ENCODE results near the gene XKR7. TPM values are rescaled to one million over a fixed set of nuclear protein-coding genes. Genes with fewer than 3 reads are reported as not detected.
A peak's percentile ranks its signal among the peaks of the same experiment; 100 is the strongest.

The XKR7 gene
- total and polyA plus RNA-seq, 10 of the 15 experiments (the other 5 are each of a cell fraction or from before 2014, with no cell fraction given): not detected

DNA sequence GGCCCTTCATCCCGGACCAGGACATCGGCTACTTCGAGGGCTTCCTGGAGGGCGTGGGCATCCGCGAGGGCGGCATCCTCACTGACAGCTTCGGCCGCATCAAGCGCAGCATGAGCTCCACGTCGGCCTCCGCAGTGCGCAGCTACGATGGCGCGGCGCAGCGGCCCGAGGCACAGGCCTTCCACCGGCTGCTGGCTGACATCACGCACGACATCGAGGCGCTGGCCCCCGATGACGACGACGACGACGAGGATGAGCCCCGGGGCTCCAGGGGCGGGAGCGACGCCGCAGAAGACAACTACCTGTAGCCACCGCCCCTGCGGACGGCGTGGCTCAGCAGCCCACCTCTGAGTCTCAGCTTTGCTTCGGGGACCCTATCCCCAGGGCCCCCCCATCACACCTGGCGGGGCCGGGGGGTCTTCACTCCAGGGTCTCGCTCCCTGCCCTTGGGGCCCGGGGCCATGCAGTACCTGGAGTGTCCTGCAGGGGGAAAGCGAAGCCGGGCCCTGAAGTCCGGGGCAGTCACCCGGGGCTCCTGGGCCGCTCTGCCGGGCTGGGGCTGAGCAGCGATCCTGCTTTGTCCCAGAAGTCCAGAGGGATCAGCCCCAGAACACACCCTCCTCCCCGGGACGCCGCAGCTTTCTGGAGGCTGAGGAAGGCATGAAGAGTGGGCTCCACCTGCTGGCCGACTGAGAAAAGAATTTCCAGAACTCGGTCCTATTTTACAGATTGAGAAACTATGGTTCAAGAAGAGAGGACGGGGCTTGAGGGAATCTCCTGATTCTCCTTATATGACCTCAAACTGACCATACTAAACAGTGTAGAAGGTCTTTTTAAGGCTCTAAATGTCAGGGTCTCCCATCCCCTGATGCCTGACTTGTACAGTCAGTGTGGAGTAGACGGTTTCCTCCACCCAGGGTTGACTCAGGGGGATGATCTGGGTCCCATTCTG is 63.3 kb downstream of the XKR7 start (continued):
- TF ChIP-seq, protein P1, sequence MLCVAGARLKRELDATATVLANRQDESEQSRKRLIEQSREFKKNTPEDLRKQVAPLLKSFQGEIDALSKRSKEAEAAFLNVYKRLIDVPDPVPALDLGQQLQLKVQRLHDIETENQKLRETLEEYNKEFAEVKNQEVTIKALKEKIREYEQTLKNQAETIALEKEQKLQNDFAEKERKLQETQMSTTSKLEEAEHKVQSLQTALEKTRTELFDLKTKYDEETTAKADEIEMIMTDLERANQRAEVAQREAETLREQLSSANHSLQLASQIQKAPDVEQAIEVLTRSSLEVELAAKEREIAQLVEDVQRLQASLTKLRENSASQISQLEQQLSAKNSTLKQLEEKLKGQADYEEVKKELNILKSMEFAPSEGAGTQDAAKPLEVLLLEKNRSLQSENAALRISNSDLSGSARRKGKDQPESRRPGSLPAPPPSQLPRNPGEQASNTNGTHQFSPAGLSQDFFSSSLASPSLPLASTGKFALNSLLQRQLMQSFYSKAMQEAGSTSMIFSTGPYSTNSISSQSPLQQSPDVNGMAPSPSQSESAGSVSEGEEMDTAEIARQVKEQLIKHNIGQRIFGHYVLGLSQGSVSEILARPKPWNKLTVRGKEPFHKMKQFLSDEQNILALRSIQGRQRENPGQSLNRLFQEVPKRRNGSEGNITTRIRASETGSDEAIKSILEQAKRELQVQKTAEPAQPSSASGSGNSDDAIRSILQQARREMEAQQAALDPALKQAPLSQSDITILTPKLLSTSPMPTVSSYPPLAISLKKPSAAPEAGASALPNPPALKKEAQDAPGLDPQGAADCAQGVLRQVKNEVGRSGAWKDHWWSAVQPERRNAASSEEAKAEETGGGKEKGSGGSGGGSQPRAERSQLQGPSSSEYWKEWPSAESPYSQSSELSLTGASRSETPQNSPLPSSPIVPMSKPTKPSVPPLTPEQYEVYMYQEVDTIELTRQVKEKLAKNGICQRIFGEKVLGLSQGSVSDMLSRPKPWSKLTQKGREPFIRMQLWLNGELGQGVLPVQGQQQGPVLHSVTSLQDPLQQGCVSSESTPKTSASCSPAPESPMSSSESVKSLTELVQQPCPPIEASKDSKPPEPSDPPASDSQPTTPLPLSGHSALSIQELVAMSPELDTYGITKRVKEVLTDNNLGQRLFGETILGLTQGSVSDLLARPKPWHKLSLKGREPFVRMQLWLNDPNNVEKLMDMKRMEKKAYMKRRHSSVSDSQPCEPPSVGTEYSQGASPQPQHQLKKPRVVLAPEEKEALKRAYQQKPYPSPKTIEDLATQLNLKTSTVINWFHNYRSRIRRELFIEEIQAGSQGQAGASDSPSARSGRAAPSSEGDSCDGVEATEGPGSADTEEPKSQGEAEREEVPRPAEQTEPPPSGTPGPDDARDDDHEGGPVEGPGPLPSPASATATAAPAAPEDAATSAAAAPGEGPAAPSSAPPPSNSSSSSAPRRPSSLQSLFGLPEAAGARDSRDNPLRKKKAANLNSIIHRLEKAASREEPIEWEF (IDR thresholded peaks at IDR 0.05; ENCODE audit: insufficient replicate concordance, low read depth, low read length): no peak
- TF ChIP-seq ETV6 (conservative IDR thresholded peaks at IDR 0.05 in 1 of 2, IDR thresholded peaks at IDR 0.05 in 1 of 2; ENCODE audit: borderline replicate concordance in 1 of 2, low read depth in 1 of 2): no peak
- TF ChIP-seq ZNF217 (IDR thresholded peaks at IDR 0.05): no peak
- TF ChIP-seq, protein P2, sequence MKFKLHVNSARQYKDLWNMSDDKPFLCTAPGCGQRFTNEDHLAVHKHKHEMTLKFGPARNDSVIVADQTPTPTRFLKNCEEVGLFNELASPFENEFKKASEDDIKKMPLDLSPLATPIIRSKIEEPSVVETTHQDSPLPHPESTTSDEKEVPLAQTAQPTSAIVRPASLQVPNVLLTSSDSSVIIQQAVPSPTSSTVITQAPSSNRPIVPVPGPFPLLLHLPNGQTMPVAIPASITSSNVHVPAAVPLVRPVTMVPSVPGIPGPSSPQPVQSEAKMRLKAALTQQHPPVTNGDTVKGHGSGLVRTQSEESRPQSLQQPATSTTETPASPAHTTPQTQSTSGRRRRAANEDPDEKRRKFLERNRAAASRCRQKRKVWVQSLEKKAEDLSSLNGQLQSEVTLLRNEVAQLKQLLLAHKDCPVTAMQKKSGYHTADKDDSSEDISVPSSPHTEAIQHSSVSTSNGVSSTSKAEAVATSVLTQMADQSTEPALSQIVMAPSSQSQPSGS (IDR thresholded peaks at IDR 0.05; ENCODE audit: low read length): no peak
- TF ChIP-seq NR2F1 (conservative IDR thresholded peaks at IDR 0.05): no peak
- TF ChIP-seq ZNF384 (IDR thresholded peaks at IDR 0.05; ENCODE audit: borderline replicate concordance, low read depth, low read length): no peak
- TF ChIP-seq POU2F2 (IDR thresholded peaks at IDR 0.05; ENCODE audit: borderline replicate concordance, low read depth, low read length): no peak
- TF ChIP-seq, protein P3, sequence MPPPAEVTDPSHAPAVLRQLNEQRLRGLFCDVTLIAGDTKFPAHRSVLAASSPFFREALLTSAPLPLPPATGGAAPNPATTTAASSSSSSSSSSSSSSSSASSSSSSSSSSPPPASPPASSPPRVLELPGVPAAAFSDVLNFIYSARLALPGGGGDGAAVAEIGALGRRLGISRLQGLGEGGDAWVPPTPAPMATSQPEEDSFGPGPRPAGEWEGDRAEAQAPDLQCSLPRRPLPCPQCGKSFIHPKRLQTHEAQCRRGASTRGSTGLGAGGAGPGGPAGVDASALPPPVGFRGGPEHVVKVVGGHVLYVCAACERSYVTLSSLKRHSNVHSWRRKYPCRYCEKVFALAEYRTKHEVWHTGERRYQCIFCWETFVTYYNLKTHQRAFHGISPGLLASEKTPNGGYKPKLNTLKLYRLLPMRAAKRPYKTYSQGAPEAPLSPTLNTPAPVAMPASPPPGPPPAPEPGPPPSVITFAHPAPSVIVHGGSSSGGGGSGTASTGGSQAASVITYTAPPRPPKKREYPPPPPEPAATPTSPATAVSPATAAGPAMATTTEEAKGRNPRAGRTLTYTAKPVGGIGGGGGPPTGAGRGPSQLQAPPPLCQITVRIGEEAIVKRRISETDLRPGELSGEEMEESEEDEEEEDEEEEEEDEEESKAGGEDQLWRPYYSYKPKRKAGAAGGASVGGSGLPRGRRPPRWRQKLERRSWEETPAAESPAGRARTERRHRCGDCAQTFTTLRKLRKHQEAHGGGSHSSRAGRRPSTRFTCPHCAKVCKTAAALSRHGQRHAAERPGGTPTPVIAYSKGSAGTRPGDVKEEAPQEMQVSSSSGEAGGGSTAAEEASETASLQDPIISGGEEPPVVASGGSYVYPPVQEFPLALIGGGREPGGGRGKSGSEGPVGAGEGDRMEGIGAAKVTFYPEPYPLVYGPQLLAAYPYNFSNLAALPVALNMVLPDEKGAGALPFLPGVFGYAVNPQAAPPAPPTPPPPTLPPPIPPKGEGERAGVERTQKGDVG (CRISPR knock-in tag; IDR thresholded peaks at IDR 0.05): no peak
- peak; percentile 57 for TF ChIP-seq YY1 (IDR thresholded peaks at IDR 0.05; ENCODE audit: low read depth, low read length)
- TF ChIP-seq EED (IDR thresholded peaks at IDR 0.05; ENCODE audit: low read depth): no peak
- no peak for TF ChIP-seq MEF2A (IDR thresholded peaks at IDR 0.05; ENCODE audit: insufficient read depth, low read depth, low read length)
- TF ChIP-seq IRF4 (IDR thresholded peaks at IDR 0.05; ENCODE audit: low read depth, low read length): no peak
- TF ChIP-seq, protein P4, sequence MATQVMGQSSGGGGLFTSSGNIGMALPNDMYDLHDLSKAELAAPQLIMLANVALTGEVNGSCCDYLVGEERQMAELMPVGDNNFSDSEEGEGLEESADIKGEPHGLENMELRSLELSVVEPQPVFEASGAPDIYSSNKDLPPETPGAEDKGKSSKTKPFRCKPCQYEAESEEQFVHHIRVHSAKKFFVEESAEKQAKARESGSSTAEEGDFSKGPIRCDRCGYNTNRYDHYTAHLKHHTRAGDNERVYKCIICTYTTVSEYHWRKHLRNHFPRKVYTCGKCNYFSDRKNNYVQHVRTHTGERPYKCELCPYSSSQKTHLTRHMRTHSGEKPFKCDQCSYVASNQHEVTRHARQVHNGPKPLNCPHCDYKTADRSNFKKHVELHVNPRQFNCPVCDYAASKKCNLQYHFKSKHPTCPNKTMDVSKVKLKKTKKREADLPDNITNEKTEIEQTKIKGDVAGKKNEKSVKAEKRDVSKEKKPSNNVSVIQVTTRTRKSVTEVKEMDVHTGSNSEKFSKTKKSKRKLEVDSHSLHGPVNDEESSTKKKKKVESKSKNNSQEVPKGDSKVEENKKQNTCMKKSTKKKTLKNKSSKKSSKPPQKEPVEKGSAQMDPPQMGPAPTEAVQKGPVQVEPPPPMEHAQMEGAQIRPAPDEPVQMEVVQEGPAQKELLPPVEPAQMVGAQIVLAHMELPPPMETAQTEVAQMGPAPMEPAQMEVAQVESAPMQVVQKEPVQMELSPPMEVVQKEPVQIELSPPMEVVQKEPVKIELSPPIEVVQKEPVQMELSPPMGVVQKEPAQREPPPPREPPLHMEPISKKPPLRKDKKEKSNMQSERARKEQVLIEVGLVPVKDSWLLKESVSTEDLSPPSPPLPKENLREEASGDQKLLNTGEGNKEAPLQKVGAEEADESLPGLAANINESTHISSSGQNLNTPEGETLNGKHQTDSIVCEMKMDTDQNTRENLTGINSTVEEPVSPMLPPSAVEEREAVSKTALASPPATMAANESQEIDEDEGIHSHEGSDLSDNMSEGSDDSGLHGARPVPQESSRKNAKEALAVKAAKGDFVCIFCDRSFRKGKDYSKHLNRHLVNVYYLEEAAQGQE (IDR thresholded peaks at IDR 0.05; ENCODE audit: low read depth, low read length): no peak
- TF ChIP-seq BACH1 (IDR thresholded peaks at IDR 0.05; ENCODE audit: borderline replicate concordance): 0 out of 2 replicates have a peak, but pooled peaks have one; percentile 23
- TF ChIP-seq CBX5 (IDR thresholded peaks at IDR 0.05; ENCODE audit: low read depth): no peak

Data from GM12878 (cell line).